ENCODE results near the gene AOAH. TPM values are rescaled to one million over a fixed set of nuclear protein-coding genes. Genes with fewer than 3 reads are reported as not detected.
"Not testable (repeated sequence)": the region's sequence is repeated elsewhere in the genome, so short reads cannot be mapped to it uniquely, and the experiment has no call there.

AOAH gene
- total RNA-seq, 2 donors from 2014 or later: 0.70 to 1.6 TPM

DNA sequence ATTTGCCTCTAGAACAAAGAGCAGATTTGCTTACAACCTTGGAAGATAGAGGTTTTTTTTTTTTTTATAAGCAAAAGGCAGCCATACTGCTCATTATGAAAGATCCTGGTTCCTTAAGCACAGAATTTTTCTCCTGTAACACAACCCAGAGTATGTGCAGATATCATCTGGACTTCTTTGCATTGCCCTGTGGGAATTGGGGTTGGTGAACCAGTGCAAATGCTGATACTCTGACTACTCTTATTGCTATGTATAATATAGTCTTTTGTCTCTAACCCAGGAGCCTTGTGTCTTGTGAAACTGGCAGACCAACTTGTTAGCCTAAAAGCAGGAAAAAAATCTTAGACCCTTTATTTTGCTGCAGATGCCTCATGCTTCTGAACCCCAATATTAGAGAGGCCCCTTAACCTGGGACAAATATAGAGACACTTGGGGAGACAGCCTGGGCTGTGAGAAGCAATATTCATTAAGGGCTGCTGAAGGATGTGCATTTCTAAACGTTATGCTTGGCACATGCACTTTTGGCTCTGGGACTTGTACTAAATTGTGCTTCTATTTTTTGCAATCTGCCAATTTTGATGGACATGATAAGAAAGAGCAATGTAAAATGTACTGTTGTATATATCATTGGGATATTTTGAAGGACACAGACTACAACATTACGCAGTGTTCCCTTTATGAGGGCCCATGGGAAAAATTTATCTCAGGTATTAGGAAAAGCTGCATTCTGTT, 255.8 kb downstream of the AOAH start:
- 94 to 97% methylated on average over 2 of the region's 2 CpGs for WGBS, 2 experiments (ENCODE audit: insufficient coverage in 1 of 2, insufficient read length in 1 of 2)
- H3K4me3 ChIP-seq (ENCODE audit: low read length): no peak overlapping the region
- no peaks in the 10 kb centered on the region for H3K27me3 ChIP-seq (ENCODE audit: control insufficient read depth, insufficient read depth, low read length, poor library complexity, severe bottlenecking)
- H3K27me3 Mint-ChIP-seq (ENCODE audit: insufficient read depth): no peaks in the 10 kb centered on the region
- peaks cover 22% of the 10 kb centered on the region for H3K9me3 Mint-ChIP-seq
- DNase-seq: no peak
- H3K27ac Mint-ChIP-seq: no peak overlapping the region
- no peaks in the 10 kb centered on the region for H3K36me3 ChIP-seq (ENCODE audit: control insufficient read depth, insufficient read depth, low read length)
- H3K9me3 ChIP-seq (ENCODE audit: control insufficient read depth, low read length): peaks cover 24% of the 10 kb centered on the region
- H3K27ac ChIP-seq (ENCODE audit: low read depth, low read length): no peak overlapping the region
- TF ChIP-seq CTCF (conservative IDR thresholded peaks at IDR 0.05): no peak
- H3K4me1 ChIP-seq (ENCODE audit: control insufficient read depth, insufficient read depth, low read length): no peaks in the 10 kb centered on the region
- H3K4me1 Mint-ChIP-seq: peaks cover 3% of the 10 kb centered on the region
- peaks cover 6% of the 10 kb centered on the region for H3K36me3 Mint-ChIP-seq (ENCODE audit: low read depth)
- no peak overlapping the region for H3K4me3 Mint-ChIP-seq
- H3K9ac ChIP-seq (ENCODE audit: extremely low read depth, low read length, poor library complexity, severe bottlenecking): no peak overlapping the region

DNA sequence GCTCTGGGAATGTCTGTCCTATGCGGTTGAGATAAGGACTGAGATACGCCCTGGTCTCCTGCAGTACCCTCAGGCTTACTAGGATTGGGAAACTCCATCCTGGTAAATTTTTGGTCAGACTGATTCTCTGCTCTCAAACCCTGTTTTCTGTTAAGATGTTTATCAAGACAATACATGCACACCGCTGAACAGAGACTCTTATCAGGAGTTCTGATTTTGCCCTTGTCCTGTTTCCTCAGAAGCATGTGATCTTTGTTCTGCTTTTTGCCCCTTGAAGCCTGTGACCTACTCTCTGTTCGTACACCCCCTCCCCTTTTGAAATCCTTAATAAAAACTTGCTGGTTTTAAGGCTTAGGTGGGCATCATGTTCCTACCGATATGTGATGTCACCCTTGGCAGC, 258.3 kb downstream of the AOAH start:
- not testable (repeated sequence) for H3K4me1 ChIP-seq (ENCODE audit: control insufficient read depth, insufficient read depth, low read length); DNase-seq; H3K4me1 Mint-ChIP-seq; H3K4me3 Mint-ChIP-seq; H3K27me3 ChIP-seq (ENCODE audit: control insufficient read depth, insufficient read depth, low read length, poor library complexity, severe bottlenecking); H3K36me3 Mint-ChIP-seq (ENCODE audit: low read depth); H3K27ac ChIP-seq (ENCODE audit: low read depth, low read length); H3K27me3 Mint-ChIP-seq (ENCODE audit: insufficient read depth); H3K27ac Mint-ChIP-seq; H3K36me3 ChIP-seq (ENCODE audit: control insufficient read depth, insufficient read depth, low read length); H3K9ac ChIP-seq (ENCODE audit: extremely low read depth, low read length, poor library complexity, severe bottlenecking); H3K4me3 ChIP-seq (ENCODE audit: low read length)
- WGBS, 2 experiments (ENCODE audit: insufficient coverage in 1 of 2, insufficient read length in 1 of 2): 97 to 98% methylated on average over 3 to 5 of the region's 5 CpGs
- peaks cover 22% of the 10 kb centered on the region for H3K9me3 Mint-ChIP-seq
- peaks cover 24% of the 10 kb centered on the region for H3K9me3 ChIP-seq (ENCODE audit: control insufficient read depth, low read length)

GRCh38 chr7:36464271-36464670, 260.0 kb downstream of the AOAH start:
- Mint-ChIP-seq H3K4me3 (no peak overlapping the region), H3K27me3 (ENCODE audit: insufficient read depth) (no peaks in the 10 kb centered on the region), H3K9me3 (peaks cover 22% of the 10 kb centered on the region), H3K4me1 (peaks cover 5% of the 10 kb centered on the region), H3K36me3 (ENCODE audit: low read depth) (peaks cover 6% of the 10 kb centered on the region), H3K27ac (no peak overlapping the region)
- Histone ChIP-seq H3K9ac (ENCODE audit: extremely low read depth, low read length, poor library complexity, severe bottlenecking) (no peak overlapping the region), H3K4me1 (ENCODE audit: control insufficient read depth, insufficient read depth, low read length) (peaks cover 5% of the 10 kb centered on the region), H3K27me3 (ENCODE audit: control insufficient read depth, insufficient read depth, low read length, poor library complexity, severe bottlenecking) (no peaks in the 10 kb centered on the region), H3K4me3 (ENCODE audit: low read length) (no peak overlapping the region), H3K27ac (ENCODE audit: low read depth, low read length) (no peak overlapping the region), H3K9me3 (ENCODE audit: control insufficient read depth, low read length) (peaks cover 24% of the 10 kb centered on the region), H3K36me3 (ENCODE audit: control insufficient read depth, insufficient read depth, low read length) (no peaks in the 10 kb centered on the region)
- DNase-seq: no peak
- 95% methylated on average over 2 of the region's 3 CpGs; no CpG with 5 or more reads in 1 of the 2 experiments for WGBS, 2 experiments (ENCODE audit: insufficient coverage in 1 of 2, insufficient read length in 1 of 2)
- no peak for TF ChIP-seq CTCF (conservative IDR thresholded peaks at IDR 0.05)

Data from endodermal cell (in vitro differentiated cells).